GM18511 (cell line): ENCODE measurements around the gene ISOC2.
"Not testable (repeated sequence)": the region's sequence is repeated elsewhere in the genome, so short reads cannot be mapped to it uniquely, and the experiment has no call there.

Experiments
- ATAC-seq: cut with Tn5 transposase; IDR thresholded peaks from one replicate; pipeline ENCODE4 v1.9.1; 2021; ENCODE audit warnings: mild to moderate bottlenecking, moderate library complexity; ENCODE audit not compliant: unreplicated experiment

ISOC2 gene

DNA sequence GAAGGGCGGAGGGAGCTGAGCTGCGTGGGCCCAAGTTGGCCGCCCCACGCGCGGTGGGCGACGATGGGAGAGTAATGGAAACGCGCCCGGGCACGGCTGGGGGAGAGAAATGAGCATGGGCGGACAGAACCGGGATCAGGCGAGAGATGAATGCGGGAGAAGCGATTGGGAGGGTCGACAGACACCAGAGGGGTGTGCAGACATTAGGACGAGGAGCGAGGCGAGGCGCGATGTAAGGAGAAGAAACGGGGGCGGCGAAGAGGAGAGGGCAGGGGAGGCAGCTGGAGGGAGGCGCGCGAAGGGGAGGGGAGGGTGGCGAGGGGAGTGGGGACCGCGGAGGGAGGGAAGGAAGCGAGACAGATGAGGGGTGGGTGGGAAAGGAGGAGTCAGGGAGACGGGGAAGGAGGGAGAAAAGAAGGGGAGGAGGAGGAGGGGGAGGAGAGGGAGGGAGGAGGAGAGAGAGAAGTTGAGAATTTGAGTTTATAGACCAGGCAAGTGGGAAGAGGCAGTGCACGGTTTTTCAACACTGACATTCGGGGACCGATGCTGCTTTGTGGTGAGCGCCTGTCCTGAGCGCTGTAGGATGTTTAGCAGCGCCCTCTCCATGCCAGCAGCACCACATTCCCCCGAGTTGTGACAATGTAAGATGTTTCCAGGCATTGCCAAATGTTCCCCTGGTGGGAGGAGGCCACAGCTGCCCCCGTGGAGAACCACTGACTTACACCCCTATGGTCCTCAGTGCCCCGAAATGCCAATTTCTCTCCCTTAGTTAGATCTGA, 18.2 kb downstream of the ISOC2 start, which contains the start of gene SHISA7:
TSS of gene SHISA7 (minus strand) at position 256 of the 779 bp plus-strand sequence. CDS start 437 bp downstream, outside the sequence.
- no peak for ATAC-seq

DNA sequence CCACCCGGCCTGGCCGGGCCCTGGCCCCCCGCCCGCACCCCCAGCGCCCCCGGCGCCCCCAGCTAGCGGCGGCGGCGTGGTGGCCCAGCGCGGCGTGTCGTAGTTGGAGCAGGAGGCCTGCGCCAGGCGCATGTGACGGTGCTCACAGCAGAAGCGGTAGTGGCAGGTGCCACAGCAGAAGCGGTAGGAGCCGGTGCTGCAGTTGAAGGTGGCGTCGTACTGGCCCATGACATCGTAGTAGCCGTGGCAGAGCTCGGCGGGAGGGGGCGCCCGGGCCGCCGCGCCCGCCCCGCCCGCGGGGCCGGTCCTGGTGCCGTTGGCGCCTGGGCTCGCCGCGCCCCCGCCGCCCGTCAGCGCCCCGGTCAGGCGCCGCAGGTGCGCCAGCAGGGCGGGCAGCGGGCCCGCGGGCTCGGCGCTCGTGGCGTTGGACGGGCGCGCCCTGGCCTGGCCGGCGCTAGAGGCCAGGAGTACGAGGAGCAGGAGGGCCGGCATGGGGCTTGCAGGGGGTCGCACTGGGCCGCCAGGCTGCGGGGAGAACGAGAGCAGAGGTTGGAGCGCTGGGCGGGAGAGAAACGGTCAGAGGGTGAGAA, 19.0 kb downstream of the ISOC2 start:
- no peak for ATAC-seq

DNA sequence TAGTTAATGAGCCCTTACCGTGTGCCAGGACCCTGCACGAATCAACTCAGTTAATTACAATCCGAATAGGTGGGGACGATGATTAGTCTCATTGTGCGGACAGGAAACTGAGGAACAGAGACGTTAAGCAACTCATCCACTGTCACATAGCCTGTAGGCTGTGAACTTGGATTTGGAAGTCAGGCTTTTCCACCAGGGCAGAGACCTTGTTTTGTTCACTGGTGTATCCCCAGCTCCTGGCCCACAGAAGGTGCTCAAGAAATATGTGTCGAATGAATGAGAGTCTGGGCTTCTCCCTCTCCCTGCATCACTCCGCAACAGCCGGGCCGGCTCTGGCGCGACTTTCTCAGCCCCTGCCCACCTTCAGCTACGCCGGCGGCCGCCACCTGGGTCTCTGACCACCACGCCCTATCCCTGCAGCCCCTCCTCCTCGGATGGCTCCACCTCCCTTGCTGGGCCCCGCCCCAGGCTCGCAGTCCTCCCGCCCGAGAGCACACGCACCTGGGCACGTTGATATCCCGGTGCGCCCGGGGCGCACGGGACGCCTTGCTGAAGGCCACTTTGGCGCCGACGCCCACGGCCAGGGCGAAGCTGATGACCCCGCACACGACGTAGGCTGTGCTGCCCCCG, 19.6 kb downstream of the ISOC2 start:
- ATAC-seq, result no peak

DNA sequence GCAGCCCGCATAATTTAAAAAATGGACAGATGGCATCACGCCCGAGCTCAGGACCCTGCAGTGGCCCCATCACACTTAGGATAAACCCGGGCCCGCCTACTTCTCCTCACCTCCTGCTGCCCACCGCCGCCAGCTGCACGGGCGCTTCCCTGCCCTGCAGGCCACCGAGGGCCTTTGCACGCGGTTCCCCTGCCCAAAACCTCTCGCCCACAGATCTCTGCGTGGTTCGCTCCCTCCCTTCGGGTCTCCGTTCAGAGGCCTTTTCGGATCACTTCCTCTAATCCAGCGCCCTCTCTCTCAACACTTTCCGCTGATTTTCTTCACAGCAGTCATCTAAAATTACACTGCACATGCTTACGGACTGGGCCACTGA, 20.1 kb downstream of the ISOC2 start:
- ATAC-seq, result no peak

DNA sequence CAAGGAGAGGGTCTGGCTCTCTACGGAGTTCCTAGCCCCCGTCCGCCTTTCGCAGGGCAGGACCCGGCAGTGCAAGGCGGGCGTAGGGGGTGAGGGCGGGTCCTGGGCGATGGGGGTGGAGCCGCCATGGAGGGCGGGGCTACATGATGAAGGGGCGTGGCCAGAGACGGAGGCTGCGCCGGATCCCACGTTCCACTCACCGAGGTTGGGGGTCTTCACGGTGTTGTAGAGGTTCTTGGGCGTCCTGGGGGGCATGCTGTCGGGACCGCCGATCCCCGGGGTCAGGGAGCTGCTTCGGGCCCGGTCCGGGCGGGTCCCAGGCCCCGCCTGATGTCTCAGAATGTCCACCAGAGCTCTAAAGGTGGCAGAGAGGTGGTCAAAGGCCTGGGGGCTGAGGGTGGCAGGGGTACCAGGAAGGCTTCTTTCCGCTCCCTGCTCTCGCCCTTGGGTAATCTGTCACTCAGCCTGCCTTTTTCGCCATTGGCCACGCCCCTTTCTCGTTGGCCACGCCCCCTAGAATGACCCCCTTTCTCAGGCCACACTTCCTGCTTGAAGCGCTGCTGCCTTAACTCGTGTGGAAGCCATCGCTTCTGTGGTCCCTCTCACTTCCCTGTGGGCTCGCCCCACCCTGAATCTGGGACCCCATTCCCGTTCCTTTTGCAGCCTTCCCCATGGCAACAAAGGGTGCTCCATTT, 20.9 kb downstream of the ISOC2 start:
- no peak for ATAC-seq

DNA sequence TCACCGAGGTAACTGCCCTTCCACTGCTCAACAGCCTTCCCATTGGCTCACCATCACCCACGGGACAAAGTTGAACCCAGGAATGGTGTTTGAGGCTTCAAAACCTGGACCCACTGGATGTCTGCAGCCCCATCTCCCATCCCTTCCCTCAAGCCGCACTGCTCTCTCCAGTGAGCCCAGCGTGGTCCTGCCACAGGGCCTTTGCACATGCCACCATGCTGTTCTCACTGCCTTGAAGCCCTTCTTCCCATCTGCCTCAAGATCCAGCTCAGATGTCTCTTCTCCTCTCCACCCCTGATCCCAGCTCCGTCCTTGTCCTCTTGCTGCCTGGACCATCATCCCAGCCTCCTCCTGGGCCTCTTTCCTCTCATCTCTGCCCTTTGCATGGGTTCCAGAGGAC, 22.4 kb downstream of the ISOC2 start:
- ATAC-seq, result no peak

DNA sequence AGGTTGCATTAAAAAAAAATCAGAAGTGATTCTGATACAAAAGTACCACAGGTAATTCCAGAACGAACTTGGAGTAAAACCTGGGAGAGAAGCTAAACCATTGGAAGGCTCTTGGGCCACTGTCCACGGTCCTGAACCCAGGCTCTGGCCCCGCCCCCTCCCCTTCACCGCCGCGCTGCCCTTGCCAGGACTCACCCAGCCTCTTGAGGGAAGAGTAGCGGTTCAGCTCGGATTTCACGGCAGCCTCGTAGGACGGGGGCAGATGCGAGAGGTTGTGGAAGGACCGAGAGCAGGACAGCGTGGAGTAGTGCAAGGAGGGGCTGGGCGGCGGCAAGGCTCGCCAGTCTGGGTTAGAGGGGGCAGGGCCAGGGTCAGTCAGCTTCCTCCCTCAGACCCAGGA, 24.0 kb downstream of the ISOC2 start:
- no peak for ATAC-seq

DNA sequence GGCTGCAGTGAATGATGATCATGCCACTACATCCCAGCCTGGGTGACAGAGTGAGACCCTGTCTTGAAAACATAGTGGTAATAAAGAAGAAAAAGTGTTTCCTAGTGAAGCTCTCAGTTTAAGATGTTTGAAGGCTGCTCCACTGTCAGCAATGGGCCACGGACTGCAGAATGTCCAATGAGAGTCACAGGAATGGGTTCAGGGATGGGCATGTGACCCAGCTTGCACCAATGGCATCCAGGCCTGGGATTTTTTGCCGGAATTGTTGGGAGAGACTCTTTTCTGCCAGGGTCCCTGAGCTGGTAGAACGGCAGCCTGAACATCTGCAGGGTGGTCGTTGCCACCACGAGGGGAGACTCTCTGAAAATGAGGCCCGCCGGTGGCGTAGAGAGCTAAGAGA, 24.6 kb downstream of the ISOC2 start:
- ATAC-seq, result no peak

DNA sequence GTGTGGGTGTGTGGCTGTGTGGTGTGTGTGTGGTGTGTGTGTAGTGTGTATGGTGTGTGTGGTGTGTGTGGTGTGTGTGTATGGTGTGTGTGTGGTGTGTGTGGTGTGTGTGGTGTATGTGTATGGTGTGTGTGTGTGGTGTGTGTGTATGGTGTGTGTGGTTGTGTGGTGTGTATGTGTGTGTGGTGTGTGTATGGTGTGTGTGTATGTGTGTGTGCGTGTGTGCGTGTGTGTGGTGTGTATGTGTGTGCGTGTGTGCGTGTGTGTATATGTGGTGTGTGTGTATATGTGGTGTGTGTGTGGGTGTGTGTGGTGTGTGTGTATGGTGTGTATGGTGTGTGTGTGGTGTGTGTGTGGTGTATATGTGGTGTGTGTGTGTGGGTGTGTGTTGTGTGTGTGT, 26.4 kb downstream of the ISOC2 start:
- no peak for ATAC-seq

DNA sequence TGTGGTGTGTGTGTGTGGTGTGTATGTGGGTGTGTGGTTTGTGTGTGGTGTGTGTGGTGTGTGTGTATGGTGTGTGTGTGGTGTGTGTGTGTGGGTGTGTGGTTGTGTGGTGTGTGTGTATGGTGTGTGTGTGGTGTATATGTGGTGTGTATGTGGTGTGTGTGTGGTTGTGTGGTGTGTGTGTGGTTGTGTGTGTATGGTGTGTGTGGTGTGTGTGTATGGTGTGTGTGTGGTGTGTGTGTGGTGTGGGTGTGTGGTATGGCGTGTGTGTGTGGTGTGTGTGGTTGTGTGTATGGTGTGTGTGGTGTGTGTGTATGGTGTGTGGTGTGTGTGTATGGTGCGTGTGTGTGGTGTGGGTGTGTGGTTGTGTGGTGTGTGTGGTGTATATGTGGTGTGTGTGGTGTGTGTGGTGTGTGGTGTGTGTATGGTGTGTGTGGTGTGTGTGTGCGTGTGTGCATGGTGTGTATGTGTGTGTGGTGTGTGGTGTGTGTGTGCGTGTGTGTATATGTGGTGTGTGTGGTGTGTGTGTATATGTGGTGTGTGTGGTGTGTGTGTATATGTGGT, 27.0 kb downstream of the ISOC2 start:
- no peak for ATAC-seq

DNA sequence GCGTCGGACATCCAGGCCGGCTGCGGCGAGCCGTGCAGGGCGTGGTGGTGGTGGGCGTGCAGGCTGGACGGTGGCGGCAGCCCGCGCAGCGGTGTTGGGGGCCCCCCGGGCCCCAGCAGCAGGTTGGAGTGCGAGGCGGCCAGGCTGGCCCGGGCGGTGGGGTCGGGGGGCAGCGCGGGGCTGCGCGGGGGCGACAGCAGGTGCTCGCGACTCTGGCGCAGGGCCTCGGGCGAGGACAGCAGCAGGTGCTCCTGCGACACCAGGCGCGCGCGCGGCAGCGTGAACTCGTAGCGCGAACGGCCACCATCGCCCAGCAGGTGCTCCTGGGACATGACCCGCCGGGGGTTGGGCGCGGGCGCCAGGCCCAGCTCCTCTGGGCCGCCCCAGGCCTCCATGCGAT, 28.1 kb downstream of the ISOC2 start:
- ATAC-seq, result no peak

DNA sequence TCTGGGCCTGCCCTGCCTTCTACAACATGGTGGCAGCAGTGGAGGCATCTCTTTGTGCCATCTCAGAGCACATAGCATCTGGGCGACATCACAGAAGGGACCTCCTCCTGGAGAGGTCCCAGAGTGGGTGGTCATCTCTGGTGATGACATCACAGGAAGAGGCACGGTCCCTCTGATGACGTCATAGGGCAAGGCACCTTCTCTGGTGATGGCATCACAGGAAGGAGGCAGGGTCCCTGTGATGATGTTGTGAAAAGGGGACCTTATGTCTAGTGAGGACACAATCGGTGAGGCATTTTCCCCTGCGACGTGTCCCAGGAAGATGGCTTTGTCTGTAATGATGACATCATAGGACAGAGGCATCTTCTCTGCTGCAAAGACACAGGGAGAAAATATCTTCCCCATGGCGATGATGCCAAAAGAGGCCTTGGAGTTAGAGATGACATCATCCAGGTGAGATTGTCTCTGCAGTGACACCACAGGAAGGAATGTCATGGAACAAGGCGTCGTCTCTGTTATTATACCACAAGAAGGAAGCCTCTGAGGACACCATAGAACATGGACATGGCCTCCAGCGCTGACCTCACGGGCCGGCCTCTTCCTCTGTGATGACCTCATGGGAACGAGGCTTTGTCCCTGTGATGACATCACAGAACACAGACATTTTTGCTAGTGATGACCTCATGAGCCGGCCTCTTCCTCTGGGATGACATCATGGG, 29.0 kb downstream of the ISOC2 start:
- no peak for ATAC-seq

DNA sequence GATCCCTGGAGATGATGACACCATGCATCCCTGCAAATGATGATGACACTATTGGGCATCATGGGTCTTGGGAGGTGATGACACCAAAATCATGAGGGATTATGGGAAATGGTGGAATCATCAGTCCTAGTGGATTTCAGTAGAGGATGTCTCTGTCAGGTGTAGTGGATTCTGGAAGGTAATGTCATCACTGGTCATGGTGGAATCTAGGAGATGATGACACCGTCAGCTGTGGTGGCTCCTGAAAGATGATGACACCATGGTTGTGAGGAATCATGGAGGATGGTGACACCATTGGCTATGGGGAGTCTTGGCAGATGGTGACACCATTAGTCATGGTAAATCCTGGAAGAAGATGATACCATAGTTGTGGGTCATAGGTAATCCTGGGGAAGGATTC, 30.3 kb downstream of the ISOC2 start:
- no peak for ATAC-seq

DNA sequence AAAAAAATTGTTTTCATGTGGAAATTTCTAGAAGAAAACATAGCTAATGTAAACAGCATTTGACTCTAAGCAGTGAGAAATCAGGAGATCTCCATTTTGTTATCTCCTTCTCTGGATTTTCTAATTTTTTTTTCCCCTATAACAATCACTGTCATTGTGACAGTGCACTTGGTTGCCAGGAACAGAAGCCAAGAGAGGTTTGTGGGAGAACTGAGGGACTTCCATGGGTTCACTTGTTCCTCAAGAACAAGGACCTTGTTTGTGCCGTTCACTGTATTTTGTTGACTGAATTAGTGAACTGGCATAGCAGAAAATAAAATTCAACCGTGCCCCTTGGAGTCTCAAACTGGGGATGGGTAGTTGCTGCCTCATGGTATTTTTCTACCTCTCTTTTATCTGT, 35.4 kb downstream of the ISOC2 start:
- no peak for ATAC-seq

DNA sequence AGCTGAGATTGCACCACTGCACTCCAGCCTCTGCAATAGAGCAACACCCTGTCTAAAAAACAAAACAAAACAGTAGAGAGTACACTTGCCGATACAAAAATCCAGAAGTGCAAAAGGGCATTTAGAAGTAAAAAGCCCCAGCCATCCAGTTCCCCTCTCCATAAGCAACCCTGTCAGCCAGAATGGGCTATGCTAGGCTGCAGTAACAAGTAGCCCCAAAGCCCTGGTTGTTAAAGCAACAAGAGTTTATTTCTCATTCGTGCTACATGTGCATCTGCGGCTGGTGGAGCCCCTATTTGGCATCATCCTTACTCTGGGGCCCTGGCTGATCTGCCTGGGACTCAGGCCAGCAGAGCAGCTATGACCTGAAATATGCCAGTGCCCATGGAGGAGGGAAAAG, 36.9 kb downstream of the ISOC2 start:
- no peak for ATAC-seq

DNA sequence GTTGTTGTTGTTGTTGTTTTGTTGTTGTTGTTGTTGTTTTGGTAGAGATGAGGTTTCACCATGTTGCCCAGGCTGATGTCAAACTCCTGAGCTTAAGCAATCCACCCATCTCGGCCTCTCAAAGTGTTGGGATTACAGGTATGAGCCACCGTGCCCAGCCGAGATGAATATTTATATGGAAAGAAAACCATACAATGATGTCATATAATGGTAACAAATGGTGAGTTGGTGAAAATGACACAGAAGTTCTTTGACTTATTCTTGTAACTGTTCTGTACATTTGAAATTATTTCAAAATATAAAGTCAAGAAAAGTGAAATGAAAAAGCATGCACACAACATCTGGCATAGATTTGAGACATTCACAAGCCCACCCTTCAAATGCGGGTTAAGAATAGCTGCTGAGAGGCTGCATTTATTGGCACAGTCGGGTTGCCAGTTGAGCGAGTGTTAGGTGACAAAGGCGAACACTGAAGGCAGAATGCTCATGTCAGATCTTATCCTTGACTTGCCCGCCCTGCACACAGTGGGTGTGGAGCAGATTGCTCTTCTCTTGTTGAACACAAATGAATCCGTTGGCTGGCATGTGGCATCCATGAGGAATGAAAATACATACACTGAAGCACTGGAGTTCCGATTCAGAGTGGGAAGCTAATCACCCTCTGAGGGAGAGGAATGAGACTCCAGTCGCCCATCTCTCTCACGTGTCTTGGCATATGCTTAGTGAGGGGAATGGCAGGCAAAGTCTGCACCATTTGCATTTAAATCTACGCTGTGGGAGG, 38.0 kb downstream of the ISOC2 start:
- no peak for ATAC-seq

DNA sequence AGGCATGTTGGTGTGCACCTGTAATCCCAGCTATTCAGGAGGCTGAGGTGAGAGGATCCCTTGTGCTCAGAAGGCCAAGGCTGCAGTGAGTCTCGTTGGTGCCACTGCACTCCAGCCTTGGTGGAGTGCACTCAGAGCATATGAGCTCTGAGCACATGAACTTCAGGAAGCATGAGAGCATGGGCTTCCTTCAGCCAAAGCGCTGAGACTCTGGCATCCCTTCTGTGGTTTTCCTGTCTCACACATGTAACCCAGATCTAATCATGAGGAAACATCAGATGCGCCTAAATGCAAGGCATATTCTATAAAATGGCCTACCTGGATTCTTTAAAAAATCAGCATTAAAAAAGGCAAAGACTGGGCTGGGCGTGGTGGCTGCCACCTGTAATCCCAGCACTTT, 40.2 kb downstream of the ISOC2 start:
- ATAC-seq, result not testable (repeated sequence)

DNA sequence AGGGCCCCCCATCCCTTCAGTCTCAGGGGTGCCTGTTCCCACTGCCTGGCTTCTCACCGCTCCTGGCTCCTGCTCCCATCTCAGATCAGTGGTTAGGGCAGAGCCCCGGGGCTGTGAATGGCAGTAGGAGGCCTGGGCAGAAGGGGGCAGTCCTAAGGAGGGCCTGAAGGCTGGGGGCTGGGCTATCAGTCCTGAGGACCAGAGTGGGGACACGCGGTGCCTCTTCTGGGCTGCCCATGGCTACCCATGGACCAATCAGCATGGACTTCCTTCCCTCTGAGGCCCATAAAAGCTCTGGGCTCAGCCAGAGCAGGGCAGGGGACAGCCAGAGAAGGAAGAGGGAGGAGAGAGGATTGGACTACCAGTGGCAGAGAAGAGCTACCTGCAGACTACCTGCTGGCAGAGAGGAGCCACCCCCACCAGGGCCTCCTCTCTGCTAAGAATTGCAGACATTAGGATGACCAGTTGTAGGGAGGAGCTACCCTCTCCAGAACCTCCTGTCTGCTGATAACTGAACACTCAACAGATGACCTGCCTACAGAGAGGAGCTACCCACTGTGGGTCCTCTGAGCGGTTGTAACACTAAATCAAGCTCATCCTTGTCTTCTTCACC, 41.7 kb downstream of the ISOC2 start:
- no peak for ATAC-seq

DNA sequence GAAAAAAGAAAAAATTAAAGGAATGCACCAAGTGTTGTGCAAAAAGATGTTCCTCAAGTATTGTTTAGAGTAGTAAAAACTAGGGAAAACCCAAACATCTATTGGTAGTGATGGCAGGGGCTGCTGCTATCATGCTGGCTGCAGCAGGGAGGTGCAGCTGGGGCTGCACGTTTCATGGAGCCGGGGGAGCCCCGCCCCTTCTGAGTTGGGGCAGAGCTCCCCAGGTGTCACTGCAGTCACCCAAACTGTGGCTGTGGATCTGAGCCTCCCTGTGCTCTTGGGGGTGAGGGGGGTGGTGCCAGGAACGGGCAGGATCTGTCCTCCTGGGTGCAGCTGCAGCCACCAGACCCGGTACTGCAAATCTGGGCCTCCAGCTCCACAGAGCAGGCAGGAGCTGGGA, 42.3 kb downstream of the ISOC2 start:
- no peak for ATAC-seq

DNA sequence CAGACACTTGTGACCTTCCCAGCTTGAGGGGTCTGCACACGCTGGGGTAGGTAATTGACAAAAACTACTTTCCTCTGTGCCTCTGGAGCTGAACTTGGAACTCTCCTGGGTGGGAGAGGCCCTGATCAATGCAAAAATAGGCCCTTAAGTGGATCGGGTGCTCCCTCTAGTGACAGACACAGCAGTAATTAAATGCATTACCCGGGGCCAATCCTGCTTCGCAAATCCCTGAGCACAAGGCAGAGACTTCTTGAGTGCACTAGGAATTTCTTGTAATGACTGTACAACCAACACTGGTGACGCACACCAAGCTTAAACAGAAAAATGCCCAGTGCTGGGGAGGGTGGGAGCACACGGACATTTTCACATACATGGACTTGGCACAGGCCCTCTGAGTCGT, 43.3 kb downstream of the ISOC2 start:
- no peak for ATAC-seq
